HEK293 (cell line): ENCODE data around the gene KRTAP12-1.

ENCODE experiments used
- CTCF ChIA-PET: fragments of 350-600 bp; formaldehyde crosslinking; extraction: SDS; loops from one replicate; lab custom pipeline; 2021; ENCODE audit warnings: antibody characterized with exemption; lab: Yijun Ruan, JAX
- POLR2A ChIA-PET: fragments of 300-600 bp; formaldehyde crosslinking; extraction: SDS; loops from one replicate; lab custom pipeline; 2020; ENCODE audit warnings: antibody characterized with exemption, inconsistent platforms; lab: Yijun Ruan, JAX
- H3K27ac ChIP-seq: fragments of 200-500 bp; sonication (Bioruptor generic); 2 replicates; pipeline ENCODE4 v1.5.1; 2014; ENCODE audit warnings: low read depth, low read length, control low read depth, inconsistent platforms; ENCODE audit errors: extremely low read depth
- H3K36me3 ChIP-seq, 2 experiments: fragments of 200-500 bp in 1 of 2; sonication (Bioruptor generic) in 1 of 2; 1 replicate in 1 of 2; 2 replicates in 1 of 2; pipeline ENCODE4 v1.5.1; 2014 to 2017; ENCODE audit warnings: inconsistent platforms in 2 of 2, low read length in 2 of 2; ENCODE audit not compliant: control insufficient read depth in 2 of 2, insufficient read depth in 1 of 2
- H3K4me1 ChIP-seq: fragments of 200-500 bp; sonication (Bioruptor generic); 2 replicates; pipeline ENCODE4 v1.5.1; 2014; ENCODE audit warnings: mild to moderate bottlenecking, low read length, inconsistent platforms; ENCODE audit not compliant: control insufficient read depth, insufficient read depth
- H3K4me3 ChIP-seq: 2 replicates; pipeline ENCODE4 v1.5.1; 2011; ENCODE audit warnings: low read depth, mild to moderate bottlenecking, control low read depth, low read length, moderate library complexity
- H3K9me3 ChIP-seq: fragments of 200-500 bp; sonication (Bioruptor generic); 2 replicates; pipeline ENCODE4 v1.5.1; 2014; ENCODE audit warnings: low read depth, low read length, inconsistent platforms; ENCODE audit not compliant: control insufficient read depth, insufficient read depth
- EGR2 ChIP-seq: fragments of 450-650 bp; formaldehyde crosslinking; IDR thresholded peaks from 2 replicates; pipeline ENCODE4 v1.5.1; 2016; ENCODE audit warnings: low read depth, missing biosample characterization, missing genetic modification characterization
- KLF1 ChIP-seq: fragments of 450-650 bp; formaldehyde crosslinking; IDR thresholded peaks from 2 replicates; pipeline ENCODE4 v1.5.1; 2016; ENCODE audit warnings: missing biosample characterization, missing genetic modification characterization
- KLF7 ChIP-seq: fragments of 450-650 bp; formaldehyde crosslinking; IDR thresholded peaks from 2 replicates; pipeline ENCODE4 v1.5.1; 2016; ENCODE audit warnings: missing biosample characterization, missing genetic modification characterization, borderline replicate concordance
- KLF8 ChIP-seq: fragments of 450-650 bp; formaldehyde crosslinking; IDR thresholded peaks from 2 replicates; pipeline ENCODE4 v1.5.1; 2016; ENCODE audit warnings: missing biosample characterization, missing genetic modification characterization
- KLF9 ChIP-seq: fragments of 450-650 bp; formaldehyde crosslinking; IDR thresholded peaks from 2 replicates; pipeline ENCODE4 v1.5.1; 2016; ENCODE audit warnings: missing biosample characterization, missing genetic modification characterization, low read depth
- PRDM2 ChIP-seq: fragments of 450-650 bp; formaldehyde crosslinking; IDR thresholded peaks from 2 replicates; pipeline ENCODE4 v1.5.1; 2016; ENCODE audit warnings: missing biosample characterization, missing genetic modification characterization, borderline replicate concordance
- TSHZ1 ChIP-seq: fragments of 450-650 bp; formaldehyde crosslinking; IDR thresholded peaks from 2 replicates; pipeline ENCODE4 v1.5.1; 2016; ENCODE audit warnings: missing biosample characterization, missing genetic modification characterization, borderline replicate concordance
- ZFHX2 ChIP-seq: fragments of 450-650 bp; formaldehyde crosslinking; conservative IDR thresholded peaks from 2 replicates; pipeline ENCODE4 v1.5.1; 2016; ENCODE audit warnings: missing biosample characterization, missing genetic modification characterization
- ZNF114 ChIP-seq: fragments of 450-650 bp; formaldehyde crosslinking; IDR thresholded peaks from 2 replicates; pipeline ENCODE4 v1.5.0; 2017; ENCODE audit warnings: missing biosample characterization, missing genetic modification characterization
- ZNF248 ChIP-seq: fragments of 450-650 bp; formaldehyde crosslinking; IDR thresholded peaks from 2 replicates; pipeline ENCODE4 v1.5.1; 2017; ENCODE audit warnings: missing biosample characterization, missing genetic modification characterization
- ZNF292 ChIP-seq: fragments of 450-650 bp; formaldehyde crosslinking; IDR thresholded peaks from 2 replicates; pipeline ENCODE4 v1.5.1; 2016; ENCODE audit warnings: low read depth, missing biosample characterization, missing genetic modification characterization, borderline replicate concordance
- ZNF335 ChIP-seq: fragments of 450-650 bp; formaldehyde crosslinking; conservative IDR thresholded peaks from 2 replicates; pipeline ENCODE4 v1.5.1; 2016; ENCODE audit warnings: missing biosample characterization, missing genetic modification characterization
- ZNF391 ChIP-seq: fragments of 450-650 bp; formaldehyde crosslinking; IDR thresholded peaks from 2 replicates; pipeline ENCODE4 v1.5.1; 2016; ENCODE audit warnings: low read depth, missing biosample characterization, missing genetic modification characterization, borderline replicate concordance
- ZNF394 ChIP-seq: fragments of 450-650 bp; formaldehyde crosslinking; IDR thresholded peaks from 2 replicates; pipeline ENCODE4 v1.5.1; 2016; ENCODE audit warnings: missing biosample characterization, missing genetic modification characterization, mild to moderate bottlenecking, moderate library complexity, borderline replicate concordance
- ZNF548 ChIP-seq: fragments of 450-650 bp; formaldehyde crosslinking; IDR thresholded peaks from 2 replicates; pipeline ENCODE4 v1.5.1; 2016; ENCODE audit warnings: missing biosample characterization, missing genetic modification characterization
- ZNF558 ChIP-seq: fragments of 450-650 bp; formaldehyde crosslinking; IDR thresholded peaks from 2 replicates; pipeline ENCODE4 v1.5.1; 2016; ENCODE audit warnings: missing biosample characterization, missing genetic modification characterization
- ZNF664 ChIP-seq: fragments of 450-650 bp; formaldehyde crosslinking; IDR thresholded peaks from 2 replicates; pipeline ENCODE4 v1.5.1; 2016; ENCODE audit warnings: missing biosample characterization, missing genetic modification characterization
- ZNF707 ChIP-seq: fragments of 450-650 bp; formaldehyde crosslinking; IDR thresholded peaks from 2 replicates; pipeline ENCODE4 v1.5.1; 2016; ENCODE audit warnings: missing biosample characterization, missing genetic modification characterization
- ZSCAN30 ChIP-seq: fragments of 450-650 bp; IDR thresholded peaks from 2 replicates; pipeline ENCODE4 v1.5.1; 2018; ENCODE audit warnings: missing biosample characterization, mild to moderate bottlenecking, missing genetic modification characterization, moderate library complexity
- TF ChIP-seq, protein P1 (sequence below): fragments of 450-650 bp; formaldehyde crosslinking; optimal IDR thresholded peaks from 2 replicates; pipeline ENCODE3; 2016; ENCODE audit warnings: missing biosample characterization, mild to moderate bottlenecking, missing genetic modification characterization

The KRTAP12-1 gene

GRCh38 chr21:44706706-44707581, 25.0 kb upstream of the KRTAP12-1 start:
- H3K4me3 ChIP-seq, result no peak overlapping the region
- H3K36me3 ChIP-seq, result no peaks in the 10 kb centered on the region
- ChIA-PET CTCF (interaction anchor here (0.6 kb wide), 1 partner anchor 164 kb away, joined by 3 read pairs; no protein-coding TSS in a partner anchor), POLR2A (no interaction called here)
- no peak overlapping the region for H3K27ac ChIP-seq
- H3K4me1 ChIP-seq, result peaks cover 6% of the 10 kb centered on the region; the same call in 1 of the 2 replicates
- TF ChIP-seq PRDM2 (tag by site-specific recombination) (no peak), KLF7 (no peak), ZNF707 (no peak), ZNF548 (no peak), ZNF394 (tag by site-specific recombination) (no peak), ZNF248 (no peak), ZNF391 (tag by site-specific recombination) (no peak)
- TF ChIP-seq, protein P1, sequence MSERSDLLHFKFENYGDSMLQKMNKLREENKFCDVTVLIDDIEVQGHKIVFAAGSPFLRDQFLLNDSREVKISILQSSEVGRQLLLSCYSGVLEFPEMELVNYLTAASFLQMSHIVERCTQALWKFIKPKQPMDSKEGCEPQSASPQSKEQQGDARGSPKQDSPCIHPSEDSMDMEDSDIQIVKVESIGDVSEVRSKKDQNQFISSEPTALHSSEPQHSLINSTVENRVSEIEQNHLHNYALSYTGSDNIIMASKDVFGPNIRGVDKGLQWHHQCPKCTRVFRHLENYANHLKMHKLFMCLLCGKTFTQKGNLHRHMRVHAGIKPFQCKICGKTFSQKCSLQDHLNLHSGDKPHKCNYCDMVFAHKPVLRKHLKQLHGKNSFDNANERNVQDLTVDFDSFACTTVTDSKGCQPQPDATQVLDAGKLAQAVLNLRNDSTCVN, result no peak
- no peaks in the 10 kb centered on the region for H3K9me3 ChIP-seq

GRCh38 chr21:44706026-44706705, 24.2 kb upstream of the KRTAP12-1 start:
- Histone ChIP-seq H3K27ac (no peak overlapping the region), H3K4me1 (peaks cover 6% of the 10 kb centered on the region; the same call in 1 of the 2 replicates), H3K9me3 (no peaks in the 10 kb centered on the region), H3K36me3 (no peaks in the 10 kb centered on the region), H3K4me3 (no peak overlapping the region)
- TF ChIP-seq ZNF335 (tag by site-specific recombination), result no peak
- no peak for TF ChIP-seq TSHZ1 (tag by site-specific recombination)
- TF ChIP-seq KLF8, result no peak
- TF ChIP-seq ZSCAN30 (tag by site-specific recombination), result no peak
- no peak for TF ChIP-seq ZNF558 (tag by site-specific recombination)
- TF ChIP-seq ZFHX2 (tag by site-specific recombination), result peak; percentile 97
- TF ChIP-seq EGR2, result peak; percentile 94
- TF ChIP-seq KLF9 (tag by site-specific recombination), result 0 out of 2 replicates have a peak, but pooled peaks have one; percentile 27
- TF ChIP-seq ZNF292 (tag by site-specific recombination), result no peak
- TF ChIP-seq ZNF664 (tag by site-specific recombination), result no peak
- no peak for TF ChIP-seq KLF1 (tag by site-specific recombination)
- no peak for TF ChIP-seq ZNF114
- ChIA-PET CTCF (no interaction called here), POLR2A (no interaction called here)
